Femur (tissue), 1 donor: ENCODE measurements around the gene SLC6A6.
"Not testable (repeated sequence)": the region's sequence is repeated elsewhere in the genome, so short reads cannot be mapped to it uniquely, and the experiment has no call there.

Source experiments
- DNase-seq: peaks from one replicate; pipeline ENCODE4 v3.0.0-alpha.2; 2017

The SLC6A6 gene

DNA sequence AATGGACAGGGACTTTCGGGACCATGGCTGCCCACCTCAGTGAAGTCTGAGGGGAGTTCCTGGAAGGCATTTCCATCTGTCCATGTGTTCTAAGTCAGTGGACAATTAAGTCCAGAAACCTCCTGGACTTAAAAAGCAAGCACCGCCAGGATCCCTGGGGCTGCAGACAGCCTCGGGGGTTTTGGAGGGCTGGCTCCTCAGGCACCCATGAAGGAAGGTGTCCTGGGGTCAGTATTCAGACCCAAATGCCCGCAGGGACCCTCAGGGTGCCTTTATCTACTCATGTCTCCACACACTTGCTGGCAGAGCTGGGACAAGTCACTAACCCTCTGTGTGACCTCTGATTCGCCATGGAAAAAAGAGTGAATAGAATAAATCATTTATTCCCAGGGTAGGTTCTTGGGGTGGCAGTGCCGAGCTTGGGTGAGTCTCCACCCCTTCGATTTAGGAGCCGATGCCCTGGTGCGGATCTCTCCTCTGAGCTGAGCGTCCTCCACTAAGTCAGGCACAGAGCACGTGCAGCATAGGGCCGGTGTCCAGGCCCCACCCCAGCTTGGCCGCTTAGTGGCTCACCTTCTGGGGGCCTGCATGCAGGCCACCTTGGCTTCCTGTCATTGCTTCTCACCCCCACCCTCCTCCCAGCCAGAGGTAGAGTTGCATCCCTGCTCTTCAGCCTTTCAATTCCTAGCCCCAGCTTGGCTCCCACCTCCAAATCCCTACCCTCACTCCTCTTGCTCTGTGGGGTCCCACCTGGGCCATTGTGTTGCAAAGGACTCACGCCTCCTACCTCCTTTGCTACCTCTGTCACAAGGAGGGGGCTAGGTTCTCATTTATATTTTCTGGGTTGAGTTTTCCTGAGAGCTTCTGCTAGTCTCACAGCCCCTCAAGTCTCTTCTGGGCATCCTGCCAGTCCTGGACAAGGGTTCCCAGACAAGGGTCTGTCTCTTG lies 19.9 kb downstream of the SLC6A6 start:
- DNase-seq, result no peak

DNA sequence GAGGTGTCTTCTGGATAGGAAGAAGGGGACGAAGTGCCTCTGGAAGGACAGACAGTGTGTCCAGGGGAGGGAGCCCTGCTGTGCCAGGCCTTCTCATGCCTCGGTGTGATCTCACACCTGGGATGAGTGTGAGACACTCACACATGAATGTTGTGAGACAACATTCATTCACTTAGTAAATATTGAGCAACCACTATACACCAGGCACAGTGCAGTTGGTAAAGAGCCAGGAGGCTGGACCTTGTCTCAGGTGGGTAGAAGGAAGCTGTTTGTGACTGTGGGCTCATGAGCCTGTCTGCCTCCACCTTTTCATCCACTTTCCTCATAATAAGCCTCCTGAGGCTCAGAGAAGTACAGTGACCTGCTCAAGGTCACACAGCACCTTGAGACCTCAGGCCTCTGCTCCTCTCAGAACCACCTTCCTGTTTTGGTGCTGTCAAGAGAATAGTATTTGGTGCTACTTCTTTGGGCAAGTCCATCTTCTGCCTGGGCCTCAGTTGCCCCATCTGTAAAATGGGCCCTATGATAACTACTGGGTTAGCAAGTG lies 20.9 kb downstream of the SLC6A6 start:
- no peak for DNase-seq

DNA sequence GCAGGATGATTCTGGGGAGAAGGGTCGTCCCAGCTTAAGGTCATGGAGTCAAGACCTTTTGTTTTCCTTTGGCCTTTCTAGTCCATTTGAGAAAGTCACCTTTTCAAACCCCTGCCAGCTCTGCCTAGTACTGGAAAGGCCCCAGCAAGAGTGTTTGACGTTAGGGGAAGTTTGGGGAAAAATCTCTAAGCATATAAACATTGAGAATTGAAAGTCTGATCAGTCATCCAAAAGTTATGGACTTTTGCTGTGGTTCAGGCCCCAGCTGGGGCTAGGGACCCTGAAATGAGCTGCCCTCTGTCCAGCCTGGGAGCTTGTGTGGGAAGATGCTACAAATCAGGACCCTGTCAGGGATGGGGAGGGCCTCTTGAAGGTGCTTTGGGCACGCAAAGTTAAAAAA lies 21.6 kb downstream of the SLC6A6 start:
- DNase-seq, result no peak

DNA sequence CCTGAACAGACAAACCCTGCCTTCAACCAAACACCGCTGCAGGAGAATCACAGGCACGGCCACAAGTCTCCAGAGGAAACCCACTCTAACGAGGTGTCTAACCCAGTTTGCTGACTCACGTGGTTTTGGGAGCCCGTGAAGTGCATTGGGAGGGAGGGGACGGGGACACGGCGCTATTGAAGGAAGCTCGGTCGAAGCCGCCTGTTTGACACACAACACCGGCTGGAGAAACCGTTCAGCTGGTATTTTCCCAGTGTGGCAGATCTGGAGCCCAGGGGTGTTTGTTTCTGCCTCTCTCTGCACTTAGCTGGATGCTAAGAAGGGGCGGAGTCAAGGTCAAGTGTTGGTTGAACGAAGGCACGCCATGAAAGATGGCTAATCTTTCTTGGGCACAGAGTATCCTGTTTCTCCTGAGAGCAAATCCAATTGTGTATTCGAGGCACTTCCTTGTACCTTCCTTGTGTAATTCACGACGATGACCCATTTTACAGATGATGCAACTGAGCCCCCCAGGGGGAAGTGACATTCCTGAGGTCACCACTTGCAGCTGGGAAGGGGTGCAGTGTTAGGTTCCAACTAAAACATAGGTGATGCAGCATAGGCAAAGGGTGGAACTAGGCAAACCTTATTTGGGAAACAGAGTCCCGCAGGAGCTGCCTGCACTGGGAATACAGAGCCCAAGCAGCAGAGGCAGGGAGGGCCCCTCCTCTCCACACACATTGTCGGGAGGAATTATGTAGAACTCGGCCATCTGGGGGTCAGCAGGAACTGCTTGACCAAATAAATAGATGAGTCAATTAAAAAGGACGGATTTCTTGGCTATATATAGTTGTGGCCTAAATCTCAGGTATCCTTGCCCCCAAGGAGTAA lies 22.5 kb downstream of the SLC6A6 start:
- no peak for DNase-seq

DNA sequence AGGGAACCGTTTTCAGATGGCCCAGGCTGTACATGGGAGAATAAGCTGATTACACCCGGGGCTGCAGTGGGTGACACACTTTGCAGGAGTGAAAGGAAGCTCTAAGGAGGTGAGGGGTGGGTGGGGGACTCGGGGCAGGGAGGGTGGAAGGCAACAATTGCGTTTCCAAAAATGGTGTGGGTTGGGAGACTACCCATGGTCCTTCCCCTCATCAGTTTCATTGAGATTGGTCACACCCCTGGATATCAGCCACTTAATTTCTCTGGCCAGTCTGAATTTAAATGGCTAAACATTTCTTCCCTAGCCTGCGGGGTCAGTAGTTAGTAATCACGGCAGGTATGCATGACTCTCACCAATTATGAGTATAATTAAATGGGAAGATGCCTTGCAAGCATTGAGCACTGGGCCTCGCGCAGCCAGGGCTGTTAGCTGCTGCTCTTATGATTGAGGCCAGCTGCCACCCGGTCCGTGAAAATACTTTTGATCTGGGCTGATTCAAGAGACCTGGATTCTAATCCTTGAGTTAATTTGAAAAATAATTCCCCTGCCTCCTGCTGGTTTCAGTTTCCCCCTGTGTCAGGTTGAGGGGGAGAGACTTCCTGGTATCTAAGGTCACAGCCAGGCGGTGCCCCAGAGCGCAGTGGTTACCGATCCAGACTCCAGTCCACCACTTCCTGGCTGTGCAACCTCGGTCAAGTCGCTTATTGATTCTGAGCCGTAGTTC lies 23.3 kb downstream of the SLC6A6 start:
- DNase-seq, result peak; percentile 42

DNA sequence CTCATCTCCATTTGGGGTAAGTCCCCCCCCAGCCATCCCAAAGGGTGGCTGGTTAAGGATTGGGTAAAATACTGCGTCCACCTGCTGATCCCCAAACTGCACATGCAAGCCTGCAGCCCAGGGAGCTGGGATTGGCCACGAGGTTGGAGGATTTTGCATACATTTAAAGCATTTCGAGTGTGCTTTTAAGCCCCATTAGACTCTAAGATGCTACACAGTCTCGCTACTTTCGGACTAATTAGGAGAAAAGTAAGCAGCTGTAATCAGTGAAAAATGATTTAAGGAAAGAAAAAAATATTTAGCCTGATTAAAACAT lies 23.9 kb downstream of the SLC6A6 start:
- DNase-seq, result no peak

DNA sequence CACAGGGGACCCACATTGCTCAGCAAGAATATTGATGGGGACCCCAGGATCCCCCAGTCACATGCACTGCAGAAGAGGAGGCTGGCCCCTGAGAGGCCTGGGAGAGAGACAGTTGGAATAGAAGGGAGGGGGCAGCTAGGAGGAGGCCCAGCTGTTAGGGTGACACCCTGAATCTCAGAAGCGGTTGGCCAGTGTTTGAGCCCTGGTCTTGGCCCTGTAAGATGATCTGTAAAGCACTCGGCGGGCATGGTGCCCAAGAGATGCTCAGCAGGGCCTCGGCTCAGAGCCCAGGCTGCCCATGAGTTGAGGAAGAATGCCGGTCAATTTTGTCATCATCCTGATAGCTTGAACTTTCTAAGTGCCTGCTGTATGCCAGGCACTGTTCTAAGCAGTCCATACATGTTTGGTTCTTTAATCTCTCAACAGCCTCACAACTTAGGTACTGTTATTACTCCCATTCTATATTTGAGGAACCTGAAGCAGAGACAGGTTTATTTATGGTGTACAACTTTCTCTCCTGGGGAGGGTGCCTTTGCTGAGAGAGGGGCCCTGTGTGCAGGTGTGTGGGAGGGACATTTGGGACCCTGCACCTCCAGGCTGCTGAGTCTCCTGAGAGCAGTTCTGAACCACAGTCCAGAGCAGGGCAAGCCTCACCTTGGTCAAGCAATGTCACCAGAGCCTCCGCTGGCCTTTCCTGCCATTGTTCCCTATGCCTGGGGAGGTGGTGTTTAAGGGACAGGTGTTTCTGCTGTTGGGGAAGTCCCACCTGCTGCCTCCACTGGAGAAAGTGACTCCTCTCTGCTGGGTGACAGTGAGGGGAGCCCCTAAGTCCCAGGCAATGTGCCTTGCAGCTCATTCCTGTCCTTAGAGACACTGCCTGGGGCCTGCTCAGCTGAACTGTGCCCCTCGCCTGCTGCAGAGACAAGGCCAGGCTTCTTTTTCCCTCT lies 26.0 kb downstream of the SLC6A6 start:
- DNase-seq, result peak; percentile 62

DNA sequence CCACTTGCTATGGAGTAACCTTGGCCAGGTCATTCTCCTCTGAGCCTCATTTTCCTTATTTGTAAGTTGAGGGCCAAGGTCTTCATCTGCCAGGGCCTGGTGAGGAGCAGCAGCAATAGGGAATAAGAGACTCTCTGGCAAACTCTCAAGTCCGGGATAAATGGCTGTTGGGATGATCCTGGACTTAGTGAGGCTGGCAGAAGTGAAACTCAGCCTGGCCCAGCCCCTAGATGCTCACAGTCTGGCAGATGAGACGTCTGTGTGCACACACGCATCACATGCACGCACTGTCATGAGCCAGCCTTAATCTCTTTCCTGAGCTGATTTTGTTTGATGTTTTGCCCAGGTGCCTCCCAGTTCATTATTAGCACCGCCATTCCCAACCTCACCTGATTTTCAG lies 26.8 kb downstream of the SLC6A6 start:
- peak; percentile 43 for DNase-seq

DNA sequence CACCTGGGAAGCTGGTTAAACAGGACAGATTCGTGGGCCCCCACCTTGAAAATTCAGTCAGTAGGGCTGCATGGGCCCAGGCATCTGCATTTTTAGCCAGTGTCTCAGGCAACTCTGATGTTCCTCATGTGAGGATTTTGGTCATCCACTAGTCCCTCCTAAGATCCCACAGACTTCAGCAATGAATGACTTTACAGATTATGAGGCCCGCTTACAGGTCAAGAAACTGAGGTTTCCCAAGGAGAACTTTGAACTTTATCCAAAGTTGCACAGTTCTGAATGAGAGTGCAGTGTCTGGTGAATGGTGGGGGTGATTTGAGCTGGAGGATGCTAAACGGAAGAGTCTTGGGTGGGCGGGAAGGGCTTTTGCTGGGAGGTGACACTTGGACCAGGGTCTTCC lies 27.2 kb downstream of the SLC6A6 start:
- no peak for DNase-seq

DNA sequence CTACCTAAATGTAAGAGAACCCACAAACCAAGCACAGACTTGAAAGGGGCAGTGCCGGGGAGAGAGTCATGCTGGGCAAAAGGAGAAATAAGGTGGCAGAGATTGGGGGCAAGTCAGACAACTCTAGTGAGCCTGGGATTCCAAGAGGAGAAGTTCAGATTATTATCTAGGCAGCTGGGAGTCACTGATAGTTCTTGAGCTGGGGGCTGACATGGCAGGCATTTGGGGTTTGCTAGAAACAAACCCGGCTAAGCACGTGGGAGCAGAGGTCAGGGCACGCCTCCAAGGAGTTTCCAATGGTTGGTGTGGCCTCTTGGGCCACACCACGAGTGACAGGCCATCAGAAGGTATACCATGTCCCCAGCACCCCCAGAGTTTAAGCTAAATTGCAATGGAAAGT lies 27.6 kb downstream of the SLC6A6 start:
- no peak for DNase-seq

DNA sequence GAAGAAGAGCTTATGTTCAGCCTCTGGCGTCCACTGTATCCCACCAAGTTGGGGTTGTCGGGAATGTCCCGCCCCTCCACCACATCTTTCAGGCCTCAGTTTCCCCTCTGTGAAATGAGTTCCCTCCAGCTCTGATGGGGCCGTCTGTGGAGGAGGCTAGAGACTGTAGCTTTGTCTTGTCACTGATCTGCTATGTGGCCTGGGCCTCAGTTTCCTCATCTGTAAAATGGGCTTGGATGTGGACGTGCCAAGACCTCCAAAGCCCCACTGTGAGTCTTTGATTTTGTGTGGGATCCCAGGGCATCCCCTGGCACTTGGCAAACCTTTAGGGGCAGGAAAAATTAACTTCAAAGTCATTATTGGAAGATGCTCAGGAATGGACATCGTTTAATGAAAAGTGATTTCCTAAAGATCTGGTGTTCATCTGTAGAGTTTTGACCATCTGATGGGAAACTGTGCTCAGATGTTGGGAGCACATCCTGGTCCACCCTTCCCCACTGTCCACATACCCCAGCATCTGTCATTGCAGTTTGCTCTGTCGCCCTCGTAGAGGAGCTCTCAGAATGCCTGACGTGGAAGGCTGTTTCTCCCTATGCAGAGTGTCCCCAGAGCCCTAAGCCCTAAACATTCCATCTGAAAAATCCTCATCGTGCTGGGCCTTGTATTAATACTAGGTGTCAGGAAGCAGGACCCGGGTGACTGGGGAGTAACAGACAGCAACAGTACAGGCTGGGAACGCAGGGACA lies 28.5 kb downstream of the SLC6A6 start:
- no peak for DNase-seq

DNA sequence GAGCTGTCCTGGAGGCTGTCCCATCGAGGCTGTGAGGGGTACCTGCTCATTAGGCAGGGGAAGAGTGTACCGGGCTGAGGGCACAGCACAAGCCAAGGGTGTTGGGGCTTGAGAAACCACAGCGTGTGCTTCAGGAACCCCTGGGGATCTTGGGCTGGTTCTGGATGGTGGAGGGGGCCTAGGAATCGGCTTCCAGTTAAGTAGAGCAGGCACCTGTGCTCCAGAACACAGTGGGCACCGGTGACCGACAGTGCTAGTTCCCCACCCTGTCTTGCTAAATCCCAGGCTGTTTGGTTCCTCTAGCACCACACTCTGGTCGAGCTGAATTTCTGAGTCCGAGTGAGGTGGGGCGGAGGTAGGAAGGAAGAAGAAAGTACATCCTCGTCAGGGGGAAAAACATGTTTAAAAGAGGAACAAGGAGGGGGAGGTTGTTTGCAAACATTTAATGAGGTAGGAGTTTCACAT lies 29.1 kb downstream of the SLC6A6 start:
- no peak for DNase-seq

DNA sequence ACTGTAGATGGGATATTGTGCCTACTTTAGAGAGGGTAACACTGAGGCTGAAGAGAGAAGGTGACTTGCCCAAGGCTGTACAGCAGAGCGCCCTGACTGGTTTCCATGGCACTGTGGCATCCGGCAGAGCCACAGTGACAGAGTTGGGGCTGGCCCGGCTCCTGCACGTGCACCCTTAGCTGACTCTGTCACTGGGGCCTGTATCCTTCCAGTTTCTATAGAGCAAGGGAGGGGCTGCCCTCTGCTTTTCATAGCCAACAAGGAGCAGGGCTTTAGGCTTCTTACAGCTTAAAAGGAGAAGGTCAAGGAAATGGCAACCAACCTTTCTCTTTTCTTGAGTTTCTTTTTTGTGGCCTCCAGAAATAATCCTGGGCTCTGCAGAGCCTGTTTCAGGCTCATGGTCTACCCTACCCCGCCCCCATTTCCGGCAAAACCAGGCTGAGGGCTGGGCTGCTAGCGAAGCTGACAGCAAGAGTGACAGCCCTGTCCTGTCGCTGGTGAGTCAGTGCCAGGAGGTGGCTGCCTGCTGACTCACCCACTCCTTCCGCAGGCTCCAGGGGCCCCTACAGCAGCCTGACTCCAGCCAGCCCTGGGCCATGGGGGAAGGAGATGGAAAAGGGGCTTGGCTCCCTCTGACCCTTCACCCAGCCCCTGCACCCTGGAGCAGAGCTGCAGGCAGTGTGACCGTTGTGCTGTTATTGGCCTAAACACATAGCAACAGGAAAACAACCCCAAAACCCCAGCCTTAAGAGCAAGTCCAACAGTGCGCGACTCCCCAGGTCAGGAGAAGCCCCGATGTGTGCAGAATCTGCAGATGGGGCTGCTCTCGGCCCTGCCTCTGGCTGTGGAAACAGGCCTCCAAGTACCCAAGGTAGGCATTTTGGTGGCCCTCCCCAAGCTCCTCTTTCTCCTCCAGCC lies 29.8 kb downstream of the SLC6A6 start:
- peak; percentile 84 for DNase-seq

DNA sequence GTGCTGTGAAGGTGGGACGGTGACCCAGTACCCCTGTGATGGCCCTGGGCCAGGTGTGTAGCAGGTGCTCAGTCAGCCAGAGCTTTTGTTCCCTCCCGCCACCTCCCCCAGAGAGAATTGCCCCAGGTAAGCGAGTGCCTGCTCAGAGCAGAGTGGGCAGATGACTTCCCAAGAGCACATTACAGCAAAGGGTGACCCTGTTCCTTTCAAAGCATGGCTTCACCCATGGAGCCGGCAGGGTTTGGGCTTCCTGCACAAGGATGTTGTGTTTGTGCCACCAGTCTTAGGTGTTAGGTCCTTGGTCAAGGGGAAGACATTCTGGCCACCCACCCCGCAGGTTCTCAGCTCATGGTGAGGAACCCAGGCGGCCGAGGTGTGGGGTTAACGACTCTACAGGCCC lies 30.7 kb downstream of the SLC6A6 start:
- no peak for DNase-seq

DNA sequence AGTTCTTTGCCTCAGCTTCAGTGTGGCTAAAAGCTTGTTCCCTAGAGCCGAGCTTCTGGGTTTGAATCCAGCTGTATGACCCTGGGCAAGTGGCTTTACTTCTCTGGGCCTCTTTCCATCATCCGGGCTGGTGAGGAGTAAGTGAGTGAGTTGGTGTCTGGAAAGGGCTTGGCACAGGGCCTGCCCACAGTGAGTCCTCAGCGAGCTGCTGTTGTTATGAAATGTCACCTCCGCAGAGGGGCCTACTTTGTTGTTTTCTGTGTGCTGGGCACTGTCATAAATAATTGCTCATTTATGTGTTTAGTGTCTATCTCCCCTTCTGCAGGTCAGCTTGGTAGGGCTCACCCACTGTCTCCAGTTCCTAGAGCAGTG lies 31.7 kb downstream of the SLC6A6 start:
- no peak for DNase-seq

DNA sequence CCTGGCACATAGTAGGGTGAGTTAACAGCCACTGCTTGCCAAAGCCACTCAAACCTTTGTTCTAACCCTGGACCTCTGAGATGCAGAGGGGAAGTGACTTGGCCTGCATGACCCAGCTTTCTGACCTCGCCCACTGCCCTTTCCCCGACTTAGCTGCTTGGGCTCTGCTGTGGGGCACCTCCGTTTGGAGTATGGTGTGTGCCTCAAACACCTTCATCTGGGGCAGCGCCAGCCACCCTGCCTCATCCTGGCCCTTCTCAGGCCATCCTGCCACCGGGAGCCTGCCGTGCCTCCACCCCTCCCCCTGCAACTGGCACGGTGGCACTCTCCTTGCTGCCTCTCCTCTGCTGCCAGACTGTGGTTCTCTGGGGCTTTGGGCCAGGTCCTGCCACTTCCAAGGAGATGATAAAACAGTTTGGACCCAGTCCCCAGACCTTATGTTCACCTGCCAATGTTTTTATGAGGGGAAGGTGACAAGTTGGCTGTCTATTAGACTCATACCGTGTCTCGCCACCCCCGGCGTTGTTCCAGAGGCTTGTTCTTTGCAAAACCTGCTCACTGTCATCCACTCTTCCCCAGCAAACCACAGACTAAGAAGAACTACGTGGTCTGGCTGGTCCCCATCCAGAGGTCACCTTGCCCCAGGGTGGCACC lies 32.2 kb downstream of the SLC6A6 start:
- no peak for DNase-seq

DNA sequence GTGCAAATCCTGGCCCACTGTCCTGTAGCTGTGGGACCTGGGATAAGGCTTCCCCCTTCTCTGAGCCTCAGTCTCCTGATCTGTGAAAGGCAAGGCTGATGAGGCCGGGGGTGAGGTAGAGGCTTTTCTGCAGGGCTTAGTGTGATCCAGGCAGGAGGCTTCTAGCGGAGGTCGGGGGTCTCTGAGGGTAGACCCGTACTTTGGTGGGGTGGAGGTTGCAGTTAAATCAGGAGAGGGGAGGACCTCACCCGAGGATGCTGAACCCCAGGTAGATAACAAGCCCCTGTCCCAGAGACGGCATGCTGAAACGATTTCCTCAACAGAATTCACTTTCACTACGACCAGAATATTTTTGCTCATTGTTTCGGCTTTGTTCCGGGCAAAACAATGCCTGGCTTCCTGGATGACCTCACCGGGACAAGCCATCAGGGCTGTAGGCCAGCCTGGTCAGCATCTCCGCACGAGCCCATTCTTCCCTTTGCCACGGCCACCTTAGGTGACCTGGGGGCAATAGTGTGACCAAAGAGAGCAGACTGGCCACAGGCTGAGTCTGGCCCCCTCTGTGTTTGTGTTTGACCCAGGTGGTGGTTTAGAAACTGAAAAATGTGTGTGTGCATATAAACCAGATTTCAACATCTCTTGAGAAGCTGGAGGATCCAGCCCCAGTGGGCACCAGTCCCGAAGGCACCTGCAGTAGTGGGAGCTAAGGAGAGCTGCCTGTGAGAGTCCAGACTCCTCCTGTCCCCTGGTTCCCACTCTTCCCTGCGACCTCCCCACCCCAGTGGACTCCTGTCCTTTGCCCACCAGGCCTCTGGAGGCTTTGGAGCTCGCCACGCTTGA lies 33.0 kb downstream of the SLC6A6 start:
- DNase-seq, result no peak

DNA sequence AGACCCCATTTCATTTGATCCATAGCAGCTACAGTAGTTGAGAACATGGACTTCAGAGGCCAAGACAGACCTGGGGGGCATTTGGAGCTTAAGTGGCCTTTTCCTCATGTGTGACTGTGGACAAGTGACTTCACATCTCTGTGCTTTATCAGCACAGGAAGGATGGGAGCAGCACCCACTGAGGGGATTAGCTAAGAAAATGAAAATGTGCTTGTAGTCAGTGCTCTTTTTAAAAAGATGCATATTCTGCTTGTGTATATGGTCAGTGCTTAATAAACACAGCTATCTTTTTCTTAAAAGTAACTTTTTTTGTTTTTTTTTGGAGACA lies 34.5 kb downstream of the SLC6A6 start:
- DNase-seq, result no peak

DNA sequence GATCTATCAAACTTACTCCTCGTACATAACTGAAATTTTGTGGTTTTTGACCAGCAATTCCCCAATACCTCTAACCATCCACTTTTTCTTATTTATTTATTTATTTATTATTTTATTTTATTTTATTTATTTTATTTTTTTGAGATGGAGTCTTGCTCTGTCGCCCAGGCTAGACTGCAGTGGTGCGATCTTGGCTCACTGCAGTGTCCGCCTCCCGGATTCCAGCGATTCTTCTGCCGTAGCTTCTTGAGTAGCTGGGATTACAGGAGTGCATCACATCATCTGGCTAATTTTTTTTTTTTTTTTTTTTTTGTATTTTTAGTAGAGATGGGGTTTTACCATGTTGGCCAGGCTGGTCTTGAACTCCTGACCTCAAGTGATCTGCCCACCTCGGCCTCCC lies 35.3 kb downstream of the SLC6A6 start:
- not testable (repeated sequence) for DNase-seq
